ENCODE data around the gene ARHGDIG. TPM values are rescaled to one million over a fixed set of nuclear protein-coding genes. Genes with fewer than 3 reads are reported as not detected.

ARHGDIG gene
- total and polyA plus RNA-seq, 2 of the 4 experiments (the other 2 are of a cell fraction), result 0.24 to 0.36 TPM

DNA sequence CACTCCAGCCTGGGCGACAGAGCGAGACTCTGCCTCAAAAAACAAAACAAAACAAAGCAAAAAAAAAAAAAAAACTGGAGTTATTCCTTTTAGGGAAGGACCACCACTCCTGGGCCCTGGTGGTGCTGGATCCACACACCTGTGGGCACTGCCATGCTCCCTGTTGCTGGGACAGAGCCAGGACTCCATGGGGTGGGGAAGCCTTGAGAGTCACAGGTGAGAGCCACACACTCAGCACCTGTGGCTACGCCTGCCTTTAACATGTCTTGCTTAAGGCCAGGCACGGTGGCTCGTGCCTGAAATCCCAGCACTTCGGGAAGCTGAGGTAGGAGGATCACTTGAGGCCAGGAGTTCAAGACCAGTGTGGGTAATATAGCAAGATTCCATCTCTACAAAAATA is 20.8 kb downstream of the ARHGDIG start:
- H3K9me3 ChIP-seq (ENCODE audit: control insufficient read depth, insufficient read depth, low read length), result no peaks in the 10 kb centered on the region
- H4K91ac ChIP-seq (ENCODE audit: insufficient read depth, low read depth, low read length), result no peak overlapping the region
- no peak overlapping the region for H3K27ac ChIP-seq (ENCODE audit: insufficient read depth, low read length)
- H3K14ac ChIP-seq (replicated peaks; ENCODE audit: low read depth, low read length), result no peak overlapping the region
- CTCF ChIA-PET, result no interaction called here
- H3K4me2 ChIP-seq (ENCODE audit: low read depth, low read length), result no peak overlapping the region
- H3K9me1 ChIP-seq (ENCODE audit: insufficient read depth, low read length), result no peaks in the 10 kb centered on the region
- intact Hi-C loops (cut with micrococcal nuclease) (no loop called here), in situ Hi-C loops (cut with MboI; ENCODE audit: low sequenced_read_pairs) (no loop called here), dilution Hi-C loops (cut with HindIII; ENCODE audit: low sequenced_read_pairs, unreplicated experiment) (no loop called here)
- H3K4ac ChIP-seq (ENCODE audit: low read depth, low read length), result no peak overlapping the region
- H2AK9ac ChIP-seq (replicated peaks; ENCODE audit: low read depth, low read length, poor library complexity), result no peak overlapping the region
- H3K4me3 ChIP-seq (ENCODE audit: insufficient read depth, low read depth, low read length), result no peak overlapping the region
- H3K27me3 ChIP-seq (ENCODE audit: control insufficient read depth, insufficient read depth, low read length), result no peaks in the 10 kb centered on the region
- POLR2A ChIA-PET (ENCODE audit: unreplicated experiment), result no interaction called here
- H3K9ac ChIP-seq (ENCODE audit: low read depth, low read length), result no peak overlapping the region
- TF ChIP-seq BHLHE40 (IDR thresholded peaks at IDR 0.05; ENCODE audit: low read depth, low read length) (no peak), NFE2L2 (IDR thresholded peaks at IDR 0.05; ENCODE audit: low read depth, low read length) (no peak), RAD21 (IDR thresholded peaks at IDR 0.05; ENCODE audit: low read length) (no peak), CEBPB (IDR thresholded peaks at IDR 0.05; ENCODE audit: low read depth, low read length) (no peak), SMC3 (IDR thresholded peaks at IDR 0.05; ENCODE audit: low read depth, low read length) (no peak)
- TF ChIP-seq, protein P1, sequence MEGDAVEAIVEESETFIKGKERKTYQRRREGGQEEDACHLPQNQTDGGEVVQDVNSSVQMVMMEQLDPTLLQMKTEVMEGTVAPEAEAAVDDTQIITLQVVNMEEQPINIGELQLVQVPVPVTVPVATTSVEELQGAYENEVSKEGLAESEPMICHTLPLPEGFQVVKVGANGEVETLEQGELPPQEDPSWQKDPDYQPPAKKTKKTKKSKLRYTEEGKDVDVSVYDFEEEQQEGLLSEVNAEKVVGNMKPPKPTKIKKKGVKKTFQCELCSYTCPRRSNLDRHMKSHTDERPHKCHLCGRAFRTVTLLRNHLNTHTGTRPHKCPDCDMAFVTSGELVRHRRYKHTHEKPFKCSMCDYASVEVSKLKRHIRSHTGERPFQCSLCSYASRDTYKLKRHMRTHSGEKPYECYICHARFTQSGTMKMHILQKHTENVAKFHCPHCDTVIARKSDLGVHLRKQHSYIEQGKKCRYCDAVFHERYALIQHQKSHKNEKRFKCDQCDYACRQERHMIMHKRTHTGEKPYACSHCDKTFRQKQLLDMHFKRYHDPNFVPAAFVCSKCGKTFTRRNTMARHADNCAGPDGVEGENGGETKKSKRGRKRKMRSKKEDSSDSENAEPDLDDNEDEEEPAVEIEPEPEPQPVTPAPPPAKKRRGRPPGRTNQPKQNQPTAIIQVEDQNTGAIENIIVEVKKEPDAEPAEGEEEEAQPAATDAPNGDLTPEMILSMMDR (conservative IDR thresholded peaks at IDR 0.05; ENCODE audit: low read depth, low read length), result no peak
- peaks cover under 1% of the 10 kb centered on the region; the same call in 1 of the 2 replicates for H4K20me1 ChIP-seq (ENCODE audit: insufficient read depth, low read length)
- H4K5ac ChIP-seq (ENCODE audit: low read depth, low read length), result no peak overlapping the region
- no peak overlapping the region for H2BK20ac ChIP-seq (ENCODE audit: low read depth, low read length)
- ATAC-seq (ENCODE audit: low read depth), result no peak
- no peak overlapping the region for H2BK5ac ChIP-seq (ENCODE audit: low read depth, low read length, poor library complexity, severe bottlenecking)
- 86% methylated on average over 1 of the region's 6 CpGs; no CpG with 5 or more reads in 1 of the 2 experiments for WGBS, 2 experiments (ENCODE audit: extremely low coverage in 2 of 2, insufficient read length in 1 of 2)
- DNase-seq, result no peak
- no peak overlapping the region for H2AFZ ChIP-seq (replicated peaks; ENCODE audit: low read length, poor library complexity)
- H3K18ac ChIP-seq (ENCODE audit: low read depth, low read length), result no peak overlapping the region
- no peak overlapping the region for H4K8ac ChIP-seq (ENCODE audit: low read depth in 2 of 2, low read length in 2 of 2)
- no peak overlapping the region for H2BK120ac ChIP-seq (ENCODE audit: low read depth, low read length)
- H3K23ac ChIP-seq (ENCODE audit: low read depth, low read length), result no peak overlapping the region
- peaks cover 34% of the 10 kb centered on the region for H3K36me3 ChIP-seq (ENCODE audit: control insufficient read depth, insufficient read depth, low read length)
- no peaks in the 10 kb centered on the region for H3K4me1 ChIP-seq (ENCODE audit: control insufficient read depth, insufficient read depth, low read length)
- no peak overlapping the region for H3K56ac ChIP-seq (ENCODE audit: extremely low read depth, insufficient read depth, low read length)
- no TSS peak for BruUV-seq (replicated peaks)
- H2AK5ac ChIP-seq (ENCODE audit: low read depth, low read length), result no peak overlapping the region
- peaks cover 0 to 11% of the 10 kb centered on the region in 2 experiments; a peak in 2 of 4 replicates for H3K79me1 ChIP-seq (ENCODE audit: low read depth in 1 of 2, low read length in 2 of 2)
- H2BK15ac ChIP-seq (ENCODE audit: low read depth, low read length), result no peak overlapping the region
